Chondrocyte (in vitro differentiated cells): ENCODE data around the gene C6orf132. TPM values are rescaled to one million over a fixed set of nuclear protein-coding genes. Genes with fewer than 3 reads are reported as not detected.

Experiments used
- DNase-seq: peaks from one replicate; pipeline ENCODE4 v3.0.0; 2021; ENCODE audit warnings: mixed read lengths, low spot score
- H3K27ac Mint-ChIP-seq: one replicate; pipeline ENCODE4 v1.8.0; 2021; ENCODE audit warnings: mild to moderate bottlenecking, moderate library complexity, mixed read lengths; ENCODE audit not compliant: unreplicated experiment
- H3K27me3 Mint-ChIP-seq: 2 replicates; pipeline ENCODE4 v1.8.0; 2021; ENCODE audit warnings: low read depth, mixed read lengths
- H3K36me3 Mint-ChIP-seq: 2 replicates; pipeline ENCODE4 v1.8.0; 2021; ENCODE audit warnings: low read depth, mixed read lengths
- H3K4me1 Mint-ChIP-seq: 2 replicates; pipeline ENCODE4 v1.8.0; 2021; ENCODE audit warnings: low read depth, mild to moderate bottlenecking, mixed read lengths
- H3K4me3 Mint-ChIP-seq: one replicate; pipeline ENCODE4 v1.8.0; 2021; ENCODE audit warnings: mild to moderate bottlenecking, moderate library complexity, mixed read lengths; ENCODE audit not compliant: unreplicated experiment
- H3K9me3 Mint-ChIP-seq: 2 replicates; pipeline ENCODE4 v1.8.0; 2021; ENCODE audit warnings: low read depth, mixed read lengths
- CTCF ChIP-seq: fragments of 200-600 bp; sonication (generic); IDR thresholded peaks from 2 replicates; pipeline ENCODE4 v1.5.0; 2021; ENCODE audit warnings: antibody characterized with exemption, mild to moderate bottlenecking, moderate library complexity
- total RNA-seq: library from RNA; stranded (reverse); gene quantifications from 3 replicates; pipeline ENCODE4 v1.2.1, GENCODE V29; 2021

The C6orf132 gene
- total RNA-seq, 1 donor from 2014 or later: 5.8 TPM

GRCh38 chr6:42125663-42126062 lies 16.8 kb downstream of the C6orf132 start:
- H3K9me3 Mint-ChIP-seq: no peaks in the 10 kb centered on the region
- H3K4me1 Mint-ChIP-seq: peaks cover 20% of the 10 kb centered on the region
- H3K27ac Mint-ChIP-seq: no peak overlapping the region
- no peak for DNase-seq
- H3K4me3 Mint-ChIP-seq: no peak overlapping the region
- no peak for TF ChIP-seq CTCF
- peaks cover 2% of the 10 kb centered on the region for H3K36me3 Mint-ChIP-seq
- no peaks in the 10 kb centered on the region for H3K27me3 Mint-ChIP-seq

- Mint-ChIP-seq H3K4me3 (no peak overlapping the region), H3K4me1 (peaks cover 20% of the 10 kb centered on the region), H3K27me3 (no peaks in the 10 kb centered on the region), H3K27ac (no peak overlapping the region), H3K36me3 (peaks cover 2% of the 10 kb centered on the region), H3K9me3 (no peaks in the 10 kb centered on the region)
- DNase-seq: no peak
- no peak for TF ChIP-seq CTCF
These were observed 17.2 kb downstream of the C6orf132 start for GRCh38 chr6:42125231-42125630.

- Mint-ChIP-seq H3K27me3 (no peaks in the 10 kb centered on the region), H3K27ac (no peak overlapping the region), H3K4me3 (no peak overlapping the region), H3K9me3 (no peaks in the 10 kb centered on the region), H3K36me3 (peaks cover 2% of the 10 kb centered on the region), H3K4me1 (peaks cover 20% of the 10 kb centered on the region)
- TF ChIP-seq CTCF: no peak
- no peak for DNase-seq
These were observed 18.1 kb downstream of the C6orf132 start for GRCh38 chr6:42124223-42124836.

- Mint-ChIP-seq H3K36me3 (peaks cover 2% of the 10 kb centered on the region), H3K4me3 (no peak overlapping the region), H3K27ac (no peak overlapping the region), H3K9me3 (no peaks in the 10 kb centered on the region), H3K4me1 (peaks cover 22% of the 10 kb centered on the region), H3K27me3 (no peaks in the 10 kb centered on the region)
- TF ChIP-seq CTCF: no peak
- DNase-seq: no peak
These were observed 18.9 kb downstream of the C6orf132 start for GRCh38 chr6:42123379-42124103.

GRCh38 chr6:42120895-42121865 lies 21.2 kb downstream of the C6orf132 start:
- TF ChIP-seq CTCF: no peak
- Mint-ChIP-seq H3K27me3 (no peaks in the 10 kb centered on the region), H3K4me3 (no peak overlapping the region), H3K36me3 (no peaks in the 10 kb centered on the region), H3K4me1 (peaks cover 28% of the 10 kb centered on the region), H3K27ac (no peak overlapping the region), H3K9me3 (no peaks in the 10 kb centered on the region)
- no peak for DNase-seq
